CD4-positive, alpha-beta T cell treated with Interleukin-21 for 1 hour (primary cell): ENCODE results near the gene HOXA10.
A peak's percentile ranks its signal among the peaks of the same experiment; 100 is the strongest.

Experiments
- DNase-seq: peaks from one replicate; pipeline ENCODE4 v3.0.0-alpha.2; 2020

HOXA10 gene

GRCh38 chr7:27189997-27190748, 16.1 kb upstream of the HOXA10 start:
- DNase-seq: no peak

- no peak for DNase-seq
Observed at GRCh38 chr7:27189295-27189996, 15.3 kb upstream of the HOXA10 start.

GRCh38 chr7:27188386-27189294, 14.5 kb upstream of the HOXA10 start:
- peak; percentile 39 for DNase-seq

GRCh38 chr7:27187475-27188385, 13.6 kb upstream of the HOXA10 start:
- DNase-seq: no peak

GRCh38 chr7:27186668-27187474, 12.8 kb upstream of the HOXA10 start:
- no peak for DNase-seq

DNA sequence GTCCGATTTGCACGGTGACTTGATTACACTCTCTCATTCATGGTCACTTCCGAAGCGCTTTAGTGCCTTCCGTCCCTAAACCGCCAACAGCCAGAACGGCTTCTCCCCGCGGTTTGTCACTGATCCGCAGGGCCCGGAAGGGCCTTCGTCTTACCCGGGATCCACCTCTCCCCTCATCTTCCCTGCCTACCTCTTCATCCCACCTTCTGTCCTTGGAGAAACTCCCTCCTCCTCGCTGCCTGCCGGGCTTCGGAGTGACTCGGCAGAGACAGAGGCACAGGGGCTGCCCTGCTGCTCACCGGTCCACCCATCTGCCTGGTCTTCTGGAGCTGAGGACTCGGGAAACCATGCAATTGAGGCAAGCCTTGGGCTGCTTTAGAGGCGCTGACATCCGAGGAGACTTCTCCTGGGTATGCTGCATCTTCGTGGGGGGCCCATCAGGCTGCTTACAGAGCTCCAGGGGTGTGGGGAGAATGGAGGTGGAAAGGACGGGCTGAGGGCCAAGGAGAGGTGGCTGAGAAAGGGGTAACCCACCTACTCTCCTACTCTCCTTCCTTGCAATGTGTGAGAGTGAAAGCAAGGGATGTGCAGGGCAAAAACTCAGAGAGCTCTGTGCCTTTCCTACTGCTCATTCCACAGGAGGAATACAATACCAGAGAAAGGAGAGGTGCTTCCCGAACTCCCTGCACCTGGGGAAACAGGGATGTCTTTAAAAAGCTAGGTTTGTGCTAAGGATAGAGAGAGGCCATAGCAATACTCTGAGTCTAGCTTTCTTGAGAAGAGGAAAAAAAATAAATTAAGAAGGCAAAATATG, 11.9 kb upstream of the HOXA10 start:
- DNase-seq: no peak

DNA sequence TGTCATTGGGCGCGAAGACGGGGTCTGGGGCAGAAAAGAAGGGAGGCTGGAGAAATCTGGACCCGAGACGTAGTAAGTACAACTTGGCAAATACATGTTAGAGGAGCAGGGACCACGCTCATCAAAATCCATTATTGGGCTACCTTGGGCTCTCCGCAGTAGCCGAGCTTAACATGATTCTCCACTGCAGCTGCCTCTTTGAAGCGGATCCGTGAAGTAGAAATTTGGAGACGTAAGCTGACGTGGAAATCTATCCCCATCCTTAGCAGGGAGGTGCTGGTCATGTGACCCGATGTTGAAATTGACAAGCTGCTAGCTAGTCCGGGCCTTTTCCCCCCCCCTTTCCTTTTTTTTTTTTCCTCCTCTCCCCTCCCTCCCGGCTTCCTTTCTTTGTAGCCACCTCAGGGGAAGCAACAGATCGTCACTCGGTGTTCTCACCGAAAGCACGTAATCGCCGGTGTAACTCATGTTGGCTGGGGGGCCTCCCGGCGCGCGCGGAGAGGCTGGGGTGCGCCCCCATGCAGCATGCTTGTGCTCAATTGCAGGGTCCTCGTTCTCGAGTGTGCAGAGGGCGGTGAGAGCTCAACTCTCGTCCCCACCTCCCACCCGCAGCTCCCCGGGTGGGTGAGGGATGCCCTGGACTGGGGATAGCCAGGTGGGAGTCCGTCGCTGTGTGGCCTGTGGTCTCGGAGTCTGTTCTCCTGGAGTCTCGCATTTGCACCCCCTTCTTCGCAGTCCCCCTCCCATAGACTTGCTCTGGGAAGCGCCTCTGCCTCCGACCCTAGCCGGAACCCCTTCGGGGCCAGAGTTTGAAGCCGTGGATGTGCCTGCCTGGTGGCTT, 11.1 kb upstream of the HOXA10 start, which contains the start of gene HOXA11:
HOXA11 (minus strand) TSS at position 220 of the 841 bp plus-strand sequence; CDS start at position 132, 88 bp downstream.
- no peak for DNase-seq

DNA sequence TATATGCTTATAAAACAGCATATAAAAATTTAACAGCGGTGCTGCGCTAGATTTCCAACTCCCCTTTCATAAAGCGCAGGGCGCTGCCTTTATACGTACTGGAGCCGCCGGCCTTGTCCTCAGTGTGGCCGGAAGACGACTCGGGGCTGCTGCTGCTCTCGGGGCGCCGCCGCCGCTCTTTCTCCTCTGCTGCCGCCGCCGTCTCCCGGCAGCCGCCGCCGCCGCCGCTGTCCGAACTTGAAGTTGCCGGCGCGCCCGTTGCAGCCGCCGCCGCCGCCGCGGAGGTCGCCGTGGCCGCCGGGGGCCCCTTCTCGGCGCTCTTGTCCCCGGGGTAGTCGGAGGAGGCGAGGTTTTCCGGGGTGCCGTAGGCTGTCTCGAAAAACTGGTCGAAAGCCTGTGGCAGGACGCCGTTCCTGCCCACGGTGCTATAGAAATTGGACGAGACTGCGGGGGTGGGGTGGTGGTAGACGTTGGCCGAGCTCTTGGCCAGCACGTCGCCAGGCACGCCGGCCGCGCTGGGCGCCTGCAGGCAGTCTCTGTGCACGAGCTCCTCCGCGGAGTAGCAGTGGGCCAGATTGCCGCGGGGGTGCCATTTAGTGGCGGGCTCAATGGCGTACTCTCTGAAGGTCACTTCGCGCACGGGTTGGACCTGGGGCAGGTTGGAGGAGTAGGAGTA, 10.4 kb upstream of the HOXA10 start:
- DNase-seq: no peak

GRCh38 chr7:27183682-27184336, 9.7 kb upstream of the HOXA10 start:
- DNase-seq: no peak

DNA sequence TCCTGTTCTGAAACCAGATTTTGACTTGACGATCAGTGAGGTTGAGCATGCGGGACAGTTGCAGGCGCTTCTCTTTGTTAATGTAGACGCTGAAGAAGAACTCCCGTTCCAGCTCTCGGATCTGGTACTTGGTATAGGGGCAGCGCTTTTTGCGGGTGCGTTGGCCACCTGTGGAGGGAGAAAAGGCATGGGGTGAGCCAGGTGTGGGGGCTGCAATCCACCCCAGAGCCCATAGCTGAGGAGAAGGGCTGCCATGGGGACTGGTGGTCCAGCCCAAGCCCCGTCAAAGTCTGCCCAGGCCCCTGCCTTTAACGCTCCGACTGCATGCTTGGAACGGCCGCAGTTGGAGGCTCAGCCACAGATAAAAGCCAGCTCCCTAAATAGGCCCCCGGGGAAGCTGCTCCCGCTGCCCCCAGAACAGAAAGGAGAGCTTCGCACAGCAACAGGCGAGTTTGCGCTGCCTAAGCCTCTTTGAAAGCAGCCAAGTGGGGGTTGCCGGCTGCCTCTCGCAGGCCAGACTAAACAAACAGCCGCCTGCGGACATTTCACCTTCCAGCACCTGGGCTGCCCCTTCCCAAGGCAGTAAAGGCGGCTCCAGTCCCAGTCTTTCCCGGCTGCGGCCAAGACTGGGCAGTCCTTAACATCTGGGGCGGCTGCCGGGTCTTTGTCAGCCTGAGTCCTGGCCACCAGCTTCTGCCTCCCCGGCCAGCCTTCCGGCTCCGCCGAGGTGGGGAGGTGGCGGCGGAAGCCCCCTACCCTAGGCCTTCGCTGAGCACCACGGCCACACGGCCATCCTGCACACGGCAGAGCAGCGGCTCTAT, 9.0 kb upstream of the HOXA10 start:
- DNase-seq: no peak

GRCh38 chr7:27182285-27182841, 8.2 kb upstream of the HOXA10 start:
- no peak for DNase-seq

DNA sequence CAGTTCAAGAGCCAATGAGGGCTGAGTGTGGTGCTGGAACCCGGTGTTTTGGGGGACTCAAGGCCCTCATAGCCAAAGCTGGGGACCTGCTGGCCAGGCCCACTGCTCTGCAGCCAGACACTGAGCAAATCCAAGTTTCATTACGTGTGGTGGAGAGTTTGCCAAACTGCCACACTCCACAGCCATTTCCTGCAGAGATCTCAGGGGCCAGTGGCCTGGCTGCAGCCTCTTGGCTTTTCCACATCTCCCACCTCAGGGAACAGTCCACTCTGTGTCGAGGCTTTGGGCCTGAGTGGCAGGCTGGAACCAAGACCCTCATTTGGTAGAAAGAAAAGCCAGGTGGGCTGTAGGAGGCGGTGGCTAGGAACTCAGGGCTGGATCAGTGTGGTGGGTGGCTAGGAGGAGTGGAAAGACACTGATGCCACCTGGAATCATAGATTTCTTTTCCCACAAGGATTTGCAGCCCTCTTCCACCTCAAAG, 7.7 kb upstream of the HOXA10 start:
- DNase-seq: no peak

- DNase-seq: no peak
Observed at GRCh38 chr7:27180431-27181420, 6.6 kb upstream of the HOXA10 start.

GRCh38 chr7:27179503-27180430, 5.6 kb upstream of the HOXA10 start:
- peak; percentile 61 for DNase-seq
